Activated CD4-positive, alpha-beta T cell treated with anti-CD3 and anti-CD28 coated beads, Interleukin-2, Interleukin-4, amounts not matched to agents 100 ng/mL and 50 ng/mL, durations not matched to agents 16 hours and 8 hours (primary cell): ENCODE data around the gene HRC.
"Not testable (repeated sequence)": the region's sequence is repeated elsewhere in the genome, so short reads cannot be mapped to it uniquely, and the experiment has no call there.

ENCODE experiments used
- DNase-seq: peaks from one replicate; pipeline ENCODE4 v3.0.0-alpha.2; 2020; ENCODE audit warnings: low spot score

The HRC gene

DNA sequence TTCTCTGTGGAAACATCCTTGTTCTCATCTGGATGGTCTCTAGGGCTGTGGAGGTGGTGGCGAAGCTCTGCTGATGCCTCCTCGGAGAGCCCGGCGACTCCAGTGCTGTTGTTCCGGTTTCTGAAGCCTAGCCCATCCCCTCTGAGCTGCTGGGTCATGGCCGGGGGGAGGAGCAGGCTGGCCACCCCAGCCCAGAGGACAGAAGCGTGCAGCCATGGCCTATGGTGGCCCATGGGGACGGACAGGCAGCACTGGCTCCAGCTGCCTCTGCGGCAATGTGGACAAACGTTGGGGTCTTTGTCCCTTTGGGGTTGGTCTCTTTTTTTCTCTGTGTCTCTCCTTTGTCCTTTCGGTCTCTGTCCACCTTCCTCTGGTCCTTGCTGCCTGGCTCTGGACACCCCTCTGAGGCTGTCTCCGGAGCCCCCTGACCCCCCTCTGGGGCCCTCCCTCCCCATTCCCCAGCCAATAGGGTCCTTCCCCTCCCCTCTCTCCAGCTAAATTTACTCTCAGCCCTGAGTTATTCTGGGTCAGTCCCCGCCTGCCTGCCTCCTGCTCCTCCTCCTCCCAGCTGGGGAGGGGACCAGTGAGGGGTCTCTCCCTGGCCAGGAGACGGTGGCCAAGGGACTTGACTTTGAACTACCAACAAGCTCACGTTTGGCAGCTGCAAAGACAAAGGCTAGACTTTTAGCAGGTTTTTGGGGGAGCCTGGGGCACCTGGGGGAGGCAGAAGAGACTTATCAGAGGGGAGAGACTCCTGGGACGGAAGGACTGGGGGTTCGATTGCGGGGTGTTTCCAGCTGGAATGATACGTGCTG is at the start of gene HRC:
HRC (minus strand) TSS at position 392 of the 815 bp plus-strand sequence; CDS start at position 233, 159 bp downstream.
- DNase-seq, result no peak

GRCh38 chr19:49201042-49201441 is 45.8 kb upstream of the HRC start:
- no peak for DNase-seq

DNA sequence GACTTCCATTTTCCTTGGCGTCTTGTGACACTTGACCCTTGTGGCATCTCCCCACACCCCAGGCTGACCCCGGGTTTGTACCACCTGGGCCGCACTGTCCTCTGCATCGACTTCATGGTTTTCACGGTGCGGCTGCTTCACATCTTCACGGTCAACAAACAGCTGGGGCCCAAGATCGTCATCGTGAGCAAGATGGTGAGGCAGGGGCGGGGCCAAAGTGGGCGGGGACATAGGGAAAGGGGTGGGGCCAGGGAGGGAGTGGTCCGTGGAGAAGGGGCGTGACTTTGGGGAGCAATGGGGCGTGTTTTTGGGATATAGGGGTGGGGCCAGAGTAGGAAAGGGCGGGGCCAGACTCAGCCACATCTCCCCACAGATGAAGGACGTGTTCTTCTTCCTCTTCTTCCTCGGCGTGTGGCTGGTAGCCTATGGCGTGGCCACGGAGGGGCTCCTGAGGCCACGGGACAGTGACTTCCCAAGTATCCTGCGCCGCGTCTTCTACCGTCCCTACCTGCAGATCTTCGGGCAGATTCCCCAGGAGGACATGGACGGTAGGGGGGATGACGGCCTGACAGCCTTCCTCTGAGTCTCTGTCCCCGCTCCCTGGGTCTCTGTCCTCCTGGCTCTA is 45.2 kb upstream of the HRC start:
- DNase-seq, result no peak

- no peak for DNase-seq
Measured at GRCh38 chr19:49196527-49197240, 41.5 kb upstream of the HRC start.

GRCh38 chr19:49194408-49194807 is 39.2 kb upstream of the HRC start:
- DNase-seq, result no peak

- no peak for DNase-seq
Measured at GRCh38 chr19:49193822-49194394, 38.7 kb upstream of the HRC start.

DNA sequence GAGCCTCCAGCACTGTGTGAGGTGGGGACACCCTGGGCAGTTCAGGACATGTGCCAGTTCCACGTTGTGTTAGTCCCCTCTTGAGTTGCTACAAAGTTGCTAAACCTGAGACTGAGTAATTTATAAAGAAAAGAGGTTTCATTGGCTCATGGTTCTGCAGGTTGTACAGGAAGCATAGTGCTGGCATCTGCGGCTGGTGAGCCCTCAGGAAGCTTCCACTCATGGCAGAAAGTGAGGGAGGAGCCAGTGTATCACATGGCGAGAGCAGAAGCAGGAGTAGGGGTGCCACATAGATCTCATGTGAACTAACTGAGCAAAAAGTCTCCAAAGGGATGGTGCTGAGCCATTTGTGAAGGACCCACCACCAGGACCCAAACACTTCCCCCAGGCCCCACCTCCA is 35.6 kb upstream of the HRC start:
- no peak for DNase-seq

GRCh38 chr19:49189259-49189658 is 34.1 kb upstream of the HRC start:
- DNase-seq, result no peak

- DNase-seq, result no peak
Measured at GRCh38 chr19:49188626-49189200, 33.5 kb upstream of the HRC start.

- DNase-seq, result no peak
Measured at GRCh38 chr19:49186108-49186507, 30.9 kb upstream of the HRC start.

GRCh38 chr19:49182848-49183375 is 27.7 kb upstream of the HRC start:
- DNase-seq, result no peak

DNA sequence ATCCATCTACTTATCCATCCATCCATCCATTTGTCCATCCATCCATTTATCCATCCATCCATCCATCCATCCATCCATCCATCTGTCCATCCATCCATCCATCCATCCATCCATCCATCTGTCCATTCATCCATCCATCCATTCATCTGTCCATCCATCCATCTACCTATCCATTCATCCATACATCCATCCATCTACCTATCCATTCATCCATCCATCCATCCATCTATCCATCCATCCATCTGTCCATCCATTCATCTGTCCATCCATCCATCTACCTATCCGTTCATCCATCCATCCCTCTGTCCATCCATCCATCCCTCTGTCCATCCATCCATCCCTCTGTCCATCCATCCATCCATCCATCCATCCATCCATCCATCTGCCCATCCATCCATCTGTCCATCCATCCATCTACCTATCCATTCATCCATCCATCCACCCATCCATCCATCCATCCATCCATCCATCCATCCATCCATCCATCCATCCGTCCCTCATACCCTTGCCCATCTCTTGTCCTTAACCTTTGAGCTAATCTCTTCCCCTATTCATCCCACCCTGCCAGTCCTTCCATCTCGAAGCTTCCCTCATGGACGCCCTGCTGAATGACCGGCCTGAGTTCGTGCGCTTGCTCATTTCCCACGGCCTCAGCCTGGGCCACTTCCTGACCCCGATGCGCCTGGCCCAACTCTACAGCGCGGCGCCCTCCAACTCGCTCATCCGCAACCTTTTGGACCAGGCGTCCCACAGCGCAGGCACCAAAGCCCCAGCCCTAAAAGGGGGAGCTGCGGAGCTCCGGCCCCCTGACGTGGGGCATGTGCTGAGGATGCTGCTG is 27.0 kb upstream of the HRC start:
- DNase-seq, result not testable (repeated sequence)

DNA sequence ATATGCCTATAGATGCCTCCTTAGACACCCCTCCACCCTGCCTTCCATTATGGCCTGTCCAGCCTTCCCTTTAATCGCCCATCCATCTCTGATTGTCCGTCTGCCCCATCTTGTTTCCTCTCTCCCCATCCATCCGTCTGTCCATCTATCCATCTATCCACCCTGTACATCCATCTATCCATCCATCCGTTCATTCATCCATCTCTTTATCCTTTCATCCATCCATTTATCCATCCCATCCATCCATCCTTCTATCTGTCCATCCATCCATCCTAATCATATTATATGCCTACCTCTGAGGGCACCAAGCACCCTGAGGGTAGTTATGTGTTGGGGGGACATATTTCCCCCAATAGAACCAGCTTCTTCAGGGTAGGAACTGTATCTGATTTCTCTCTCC is 25.5 kb upstream of the HRC start:
- DNase-seq, result no peak

GRCh38 chr19:49173198-49173597 is 18.0 kb upstream of the HRC start:
- no peak for DNase-seq

DNA sequence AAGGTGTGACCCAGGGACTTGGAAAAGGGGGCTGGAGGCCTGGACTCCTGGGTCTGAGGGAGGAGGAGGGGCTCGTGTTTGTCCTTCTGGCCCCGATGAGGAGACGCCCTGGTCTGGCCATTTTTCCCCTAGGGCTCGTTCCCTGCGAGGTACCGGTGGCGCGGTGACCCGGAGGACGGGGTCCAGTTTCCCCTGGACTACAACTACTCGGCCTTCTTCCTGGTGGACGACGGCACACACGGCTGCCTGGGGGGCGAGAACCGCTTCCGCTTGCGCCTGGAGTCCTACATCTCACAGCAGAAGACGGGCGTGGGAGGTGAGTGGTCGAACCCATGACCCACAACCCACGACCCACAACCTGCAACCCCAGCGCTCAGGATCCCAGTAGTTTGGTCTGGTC is 13.2 kb upstream of the HRC start:
- no peak for DNase-seq

GRCh38 chr19:49167857-49168409 is 12.7 kb upstream of the HRC start:
- DNase-seq, result no peak

GRCh38 chr19:49165865-49166301 is 10.7 kb upstream of the HRC start:
- no peak for DNase-seq

DNA sequence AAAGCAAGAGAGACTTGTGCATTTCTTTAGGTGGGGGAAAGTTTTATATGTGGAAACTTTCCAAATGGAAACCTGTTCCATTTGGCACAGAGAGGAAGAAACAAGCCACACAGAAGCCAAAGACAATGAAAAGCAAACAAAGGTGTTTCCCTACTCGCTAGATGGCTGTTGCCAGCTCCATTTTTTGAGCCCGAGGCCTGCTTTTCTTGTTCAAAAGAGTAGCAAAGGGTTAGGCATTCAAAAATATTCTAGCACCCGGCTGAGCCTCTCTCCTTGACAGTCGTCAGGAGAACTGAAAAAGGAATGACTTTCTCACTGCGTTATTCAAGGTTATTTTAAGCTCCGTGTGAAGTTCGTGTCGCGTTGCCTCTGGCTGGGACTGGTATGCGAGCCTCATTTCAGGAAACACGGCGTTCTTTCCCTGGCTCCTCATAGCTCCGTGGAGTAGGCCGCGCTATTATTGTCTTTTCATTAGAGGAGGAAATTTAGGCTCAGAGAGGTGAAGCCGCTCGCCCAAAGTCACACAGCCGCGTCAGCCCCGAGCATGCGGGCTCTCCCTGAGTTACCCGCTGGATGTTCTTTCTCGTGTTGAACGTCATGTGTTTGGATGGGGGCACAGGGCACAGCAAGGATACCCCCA is 10.0 kb upstream of the HRC start:
- DNase-seq, result no peak

DNA sequence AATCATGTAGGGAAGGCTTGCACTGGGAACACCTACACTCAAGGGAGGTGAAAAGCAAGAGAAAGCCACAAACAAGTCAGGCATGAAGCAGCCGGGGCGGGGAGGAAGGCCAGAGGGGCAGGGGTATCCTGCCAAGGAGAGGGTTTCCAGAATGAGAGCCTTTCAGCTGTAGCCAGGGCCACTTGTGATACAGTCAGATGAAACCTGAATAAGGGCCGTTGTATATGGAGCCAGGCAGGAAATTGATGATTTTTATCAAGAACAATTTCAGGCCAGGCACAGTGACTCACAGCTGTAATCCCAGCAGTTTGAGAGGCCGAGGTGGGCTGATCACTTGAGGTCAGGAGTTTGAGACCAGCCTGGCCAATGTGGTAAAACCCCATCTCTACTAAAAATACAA is 6.8 kb upstream of the HRC start:
- DNase-seq, result no peak

DNA sequence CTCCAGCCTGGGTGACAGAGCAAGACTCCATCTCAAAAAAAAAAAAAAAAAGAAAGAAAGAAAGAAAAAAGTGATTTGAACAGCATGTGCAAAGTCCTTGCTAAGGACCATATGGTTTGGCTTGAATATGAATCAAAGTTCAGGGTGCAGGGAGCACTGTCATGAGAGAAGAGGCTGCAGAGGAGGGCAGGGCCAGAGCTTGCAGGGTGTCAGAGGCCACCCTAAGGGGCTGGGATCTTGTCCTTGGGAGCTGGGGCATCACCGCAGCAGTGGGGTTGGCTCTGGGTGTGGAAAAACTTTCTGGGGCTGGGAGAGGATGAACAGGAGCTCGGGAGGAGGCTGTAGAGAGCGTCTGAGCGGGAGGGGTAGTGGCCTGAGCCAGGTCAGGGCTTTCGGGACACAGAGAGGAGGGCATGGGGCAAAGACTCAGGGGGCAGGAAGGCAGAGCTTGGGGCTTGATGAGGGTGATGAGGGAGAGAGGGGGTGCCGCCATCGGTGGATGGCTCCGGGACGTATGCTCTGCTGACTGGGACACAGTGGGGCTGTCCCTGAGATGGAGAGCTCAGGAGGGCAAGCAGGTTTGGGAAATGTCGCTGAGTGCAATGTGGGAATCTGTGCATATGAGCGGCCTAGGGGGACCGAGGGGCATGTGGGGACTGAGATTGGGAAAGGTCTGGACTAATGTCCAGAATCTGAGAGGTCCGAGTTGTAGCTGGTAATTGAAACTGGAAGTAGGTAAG is 5.4 kb upstream of the HRC start:
- DNase-seq, result no peak
